ENCODE results near the gene PDE2A. TPM values are rescaled to one million over a fixed set of nuclear protein-coding genes. Genes with fewer than 3 reads are reported as not detected.

Gene PDE2A
- total RNA-seq, 1 experiment from 2014 or later = 0.58 TPM

GRCh38 chr11:72599325-72600117 is 74.7 kb downstream of the PDE2A start:
- Histone ChIP-seq H3K36me3 (ENCODE audit: insufficient read depth, low read length, poor library complexity, severe bottlenecking) (no peaks in the 10 kb centered on the region), H3K9me3 (ENCODE audit: low read depth, low read length, poor library complexity, severe bottlenecking) (no peaks in the 10 kb centered on the region), H3K4me1 (ENCODE audit: insufficient read depth, low read length, poor library complexity, severe bottlenecking) (no peaks in the 10 kb centered on the region), H3K27me3 (replicated peaks; ENCODE audit: insufficient read depth, low read depth, low read length, poor library complexity) (no peaks in the 10 kb centered on the region), H3K4me3 (ENCODE audit: low read depth, low read length, poor library complexity, severe bottlenecking) (no peak overlapping the region), H3K27ac (ENCODE audit: low read depth, low read length, poor library complexity, severe bottlenecking) (no peak overlapping the region)
- no TSS peak for BruUV-seq (replicated peaks)
- ChIA-PET POLR2A (ENCODE audit: low non-redundant PET) (no interaction called here), CTCF (interaction anchor here (0.7 kb wide), 1 partner anchor 26 kb away, joined by 3 read pairs; no protein-coding TSS in a partner anchor)
- intact Hi-C loops (cut with micrococcal nuclease; ENCODE audit: unreplicated experiment) = no loop called here
- no peak for DNase-seq (ENCODE audit: low spot score)
- TF ChIP-seq EZH2 (IDR thresholded peaks at IDR 0.05; ENCODE audit: borderline replicate concordance, low read depth, low read length, poor library complexity, severe bottlenecking) (no peak), CTCF (conservative IDR thresholded peaks at IDR 0.05; ENCODE audit: low read depth, low read length) (no peak)

GRCh38 chr11:72598906-72599305 is 75.3 kb downstream of the PDE2A start:
- Histone ChIP-seq H3K36me3 (ENCODE audit: insufficient read depth, low read length, poor library complexity, severe bottlenecking) (no peaks in the 10 kb centered on the region), H3K27ac (ENCODE audit: low read depth, low read length, poor library complexity, severe bottlenecking) (no peak overlapping the region), H3K4me3 (ENCODE audit: low read depth, low read length, poor library complexity, severe bottlenecking) (no peak overlapping the region), H3K27me3 (replicated peaks; ENCODE audit: insufficient read depth, low read depth, low read length, poor library complexity) (no peaks in the 10 kb centered on the region), H3K4me1 (ENCODE audit: insufficient read depth, low read length, poor library complexity, severe bottlenecking) (no peaks in the 10 kb centered on the region), H3K9me3 (ENCODE audit: low read depth, low read length, poor library complexity, severe bottlenecking) (no peaks in the 10 kb centered on the region)
- CTCF ChIA-PET = interaction anchor here (0.7 kb wide), 1 partner anchor 25 kb away, joined by 3 read pairs; no protein-coding TSS in a partner anchor
- TF ChIP-seq EZH2 (IDR thresholded peaks at IDR 0.05; ENCODE audit: borderline replicate concordance, low read depth, low read length, poor library complexity, severe bottlenecking) (no peak), CTCF (conservative IDR thresholded peaks at IDR 0.05; ENCODE audit: low read depth, low read length) (0 out of 2 replicates have a peak, but pooled peaks have one; percentile 17)
- POLR2A ChIA-PET (ENCODE audit: low non-redundant PET) = no interaction called here
- no TSS peak for BruUV-seq (replicated peaks)
- intact Hi-C loops (cut with micrococcal nuclease; ENCODE audit: unreplicated experiment) = no loop called here
- no peak for DNase-seq (ENCODE audit: low spot score)

- no peak overlapping the region for H3K27ac ChIP-seq (ENCODE audit: low read depth, low read length, poor library complexity, severe bottlenecking)
- TF ChIP-seq EZH2 (IDR thresholded peaks at IDR 0.05; ENCODE audit: borderline replicate concordance, low read depth, low read length, poor library complexity, severe bottlenecking) = no peak
- TF ChIP-seq CTCF (conservative IDR thresholded peaks at IDR 0.05; ENCODE audit: low read depth, low read length) = no peak
- ChIA-PET POLR2A (ENCODE audit: low non-redundant PET) (no interaction called here), CTCF (no interaction called here)
- no peaks in the 10 kb centered on the region for H3K27me3 ChIP-seq (replicated peaks; ENCODE audit: insufficient read depth, low read depth, low read length, poor library complexity)
- H3K4me3 ChIP-seq (ENCODE audit: low read depth, low read length, poor library complexity, severe bottlenecking) = no peak overlapping the region
- no peaks in the 10 kb centered on the region for H3K9me3 ChIP-seq (ENCODE audit: low read depth, low read length, poor library complexity, severe bottlenecking)
- BruUV-seq (replicated peaks) = no TSS peak
- intact Hi-C loops (cut with micrococcal nuclease; ENCODE audit: unreplicated experiment) = no loop called here
- no peaks in the 10 kb centered on the region for H3K36me3 ChIP-seq (ENCODE audit: insufficient read depth, low read length, poor library complexity, severe bottlenecking)
- no peak for DNase-seq (ENCODE audit: low spot score)
- no peaks in the 10 kb centered on the region for H3K4me1 ChIP-seq (ENCODE audit: insufficient read depth, low read length, poor library complexity, severe bottlenecking)
Measured at GRCh38 chr11:72598466-72598865, 75.8 kb downstream of the PDE2A start.
